Thyroid gland (tissue), 4 donors: Measurements from ENCODE around the gene WDFY4.

ENCODE experiments used
- POLR2A ChIP-seq, 2 donors: fragments of 450-650 bp; IDR thresholded peaks; one replicate each; pipeline ENCODE4 v1.6.1; 2017; ENCODE audit warnings: antibody characterized with exemption in 2 of 2, mild to moderate bottlenecking in 2 of 2, moderate library complexity in 1 of 2
- TF ChIP-seq, protein P1 (sequence below), 6 experiments: fragments of 200-600 bp in 3 of 6; fragments of 450-650 bp in 3 of 6; sonication (generic) in 3 of 6; IDR thresholded peaks; one replicate each; pipeline ENCODE4 v1.5.1; 2016 to 2019; ENCODE audit warnings: antibody characterized with exemption in 6 of 6, mild to moderate bottlenecking in 2 of 6, inconsistent platforms in 1 of 6, moderate library complexity in 1 of 6

DNA sequence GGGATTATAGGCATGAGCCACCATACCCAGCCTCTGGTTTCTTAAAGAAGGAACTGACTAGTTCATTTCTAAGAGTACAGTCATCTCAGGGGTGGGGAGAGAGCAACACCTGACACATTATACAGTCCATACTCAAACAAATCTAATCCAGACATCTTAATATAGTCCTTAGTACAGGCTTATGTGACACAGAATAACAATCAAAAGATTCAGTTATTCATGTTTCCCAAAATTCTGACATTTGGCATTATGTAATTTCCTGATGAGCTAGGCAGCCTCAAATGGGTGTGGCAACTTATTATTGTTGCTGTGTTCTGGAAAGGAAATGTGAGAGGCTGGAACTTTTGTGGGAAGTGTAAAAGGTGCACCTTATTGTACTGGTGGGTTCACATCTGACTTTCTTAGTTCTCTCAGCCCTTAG lies 116.3 kb downstream of the WDFY4 start:
- TF ChIP-seq, protein P1, sequence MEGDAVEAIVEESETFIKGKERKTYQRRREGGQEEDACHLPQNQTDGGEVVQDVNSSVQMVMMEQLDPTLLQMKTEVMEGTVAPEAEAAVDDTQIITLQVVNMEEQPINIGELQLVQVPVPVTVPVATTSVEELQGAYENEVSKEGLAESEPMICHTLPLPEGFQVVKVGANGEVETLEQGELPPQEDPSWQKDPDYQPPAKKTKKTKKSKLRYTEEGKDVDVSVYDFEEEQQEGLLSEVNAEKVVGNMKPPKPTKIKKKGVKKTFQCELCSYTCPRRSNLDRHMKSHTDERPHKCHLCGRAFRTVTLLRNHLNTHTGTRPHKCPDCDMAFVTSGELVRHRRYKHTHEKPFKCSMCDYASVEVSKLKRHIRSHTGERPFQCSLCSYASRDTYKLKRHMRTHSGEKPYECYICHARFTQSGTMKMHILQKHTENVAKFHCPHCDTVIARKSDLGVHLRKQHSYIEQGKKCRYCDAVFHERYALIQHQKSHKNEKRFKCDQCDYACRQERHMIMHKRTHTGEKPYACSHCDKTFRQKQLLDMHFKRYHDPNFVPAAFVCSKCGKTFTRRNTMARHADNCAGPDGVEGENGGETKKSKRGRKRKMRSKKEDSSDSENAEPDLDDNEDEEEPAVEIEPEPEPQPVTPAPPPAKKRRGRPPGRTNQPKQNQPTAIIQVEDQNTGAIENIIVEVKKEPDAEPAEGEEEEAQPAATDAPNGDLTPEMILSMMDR (IDR thresholded peaks at IDR 0.05), result no peak
- TF ChIP-seq POLR2A (IDR thresholded peaks at IDR 0.05), result no peak
